Mesothelial cell of epicardium (in vitro differentiated cells): ENCODE results near the gene OVOL2. TPM values are rescaled to one million over a fixed set of nuclear protein-coding genes. Genes with fewer than 3 reads are reported as not detected.
"Not testable (repeated sequence)": the region's sequence is repeated elsewhere in the genome, so short reads cannot be mapped to it uniquely, and the experiment has no call there.

Experiments used
- DNase-seq, 2 experiments: peaks; one replicate each; pipeline ENCODE4 v3.0.0; 2021; ENCODE audit warnings: low spot score in 2 of 2; ENCODE audit not compliant: unreplicated experiment in 2 of 2
- H3K27ac Mint-ChIP-seq: 2 replicates; pipeline ENCODE4 v1.8.0; 2021; ENCODE audit warnings: mixed read lengths
- H3K27me3 Mint-ChIP-seq: 2 replicates; pipeline ENCODE4 v1.8.0; 2021; ENCODE audit warnings: low read depth, mixed read lengths
- H3K36me3 Mint-ChIP-seq: 2 replicates; pipeline ENCODE4 v1.8.0; 2021; ENCODE audit warnings: mixed read lengths
- H3K4me1 Mint-ChIP-seq: 2 replicates; pipeline ENCODE4 v1.8.0; 2021; ENCODE audit warnings: mixed read lengths
- H3K4me3 Mint-ChIP-seq: 2 replicates; pipeline ENCODE4 v1.8.0; 2021; ENCODE audit warnings: mild to moderate bottlenecking, moderate library complexity, mixed read lengths
- H3K9me3 Mint-ChIP-seq: 2 replicates; pipeline ENCODE4 v1.8.0; 2021; ENCODE audit warnings: mixed read lengths
- CTCF ChIP-seq: fragments of 200-600 bp; sonication (generic); IDR thresholded peaks from one replicate; pipeline ENCODE4 v1.5.0; 2021; ENCODE audit warnings: antibody characterized with exemption; ENCODE audit not compliant: unreplicated experiment
- total RNA-seq: library from RNA; stranded (reverse); gene quantifications from 3 replicates; pipeline ENCODE4 v1.2.1, GENCODE V29; 2021

OVOL2 gene
- total RNA-seq, 1 donor from 2014 or later = 7.3 TPM

- Mint-ChIP-seq H3K4me3 (no peak overlapping the region), H3K27me3 (peaks cover 4% of the 10 kb centered on the region), H3K27ac (no peak overlapping the region), H3K36me3 (no peaks in the 10 kb centered on the region), H3K9me3 (no peaks in the 10 kb centered on the region), H3K4me1 (no peaks in the 10 kb centered on the region)
- TF ChIP-seq CTCF = no peak
- DNase-seq = no peak
Measured at GRCh38 chr20:18092890-18093289, 35.2 kb upstream of the OVOL2 start.

GRCh38 chr20:18091623-18092022 lies 33.9 kb upstream of the OVOL2 start:
- no peaks in the 10 kb centered on the region for H3K9me3 Mint-ChIP-seq
- no peaks in the 10 kb centered on the region for H3K36me3 Mint-ChIP-seq
- peaks cover 4% of the 10 kb centered on the region for H3K27me3 Mint-ChIP-seq
- H3K4me1 Mint-ChIP-seq = no peaks in the 10 kb centered on the region
- no peak overlapping the region for H3K27ac Mint-ChIP-seq
- no peak overlapping the region for H3K4me3 Mint-ChIP-seq
- TF ChIP-seq CTCF = no peak
- DNase-seq = no peak

- Mint-ChIP-seq H3K36me3 (no peaks in the 10 kb centered on the region), H3K4me1 (no peaks in the 10 kb centered on the region), H3K9me3 (no peaks in the 10 kb centered on the region), H3K4me3 (no peak overlapping the region), H3K27ac (no peak overlapping the region), H3K27me3 (peaks cover 4% of the 10 kb centered on the region)
- TF ChIP-seq CTCF = no peak
- no peak for DNase-seq
Measured at GRCh38 chr20:18090477-18090876, 32.8 kb upstream of the OVOL2 start.

GRCh38 chr20:18090044-18090443 lies 32.3 kb upstream of the OVOL2 start:
- Mint-ChIP-seq H3K27ac (no peak overlapping the region), H3K4me1 (no peaks in the 10 kb centered on the region), H3K9me3 (no peaks in the 10 kb centered on the region), H3K27me3 (peaks cover 4% of the 10 kb centered on the region), H3K36me3 (no peaks in the 10 kb centered on the region), H3K4me3 (no peak overlapping the region)
- no peak for DNase-seq
- TF ChIP-seq CTCF = no peak

- not testable (repeated sequence) for H3K36me3 Mint-ChIP-seq
Measured at GRCh38 chr20:18088841-18089240, 31.1 kb upstream of the OVOL2 start.

GRCh38 chr20:18088298-18088697 lies 30.6 kb upstream of the OVOL2 start:
- not testable (repeated sequence) for H3K36me3 Mint-ChIP-seq, H3K4me1 Mint-ChIP-seq, H3K27me3 Mint-ChIP-seq, DNase-seq, H3K27ac Mint-ChIP-seq, H3K9me3 Mint-ChIP-seq, H3K4me3 Mint-ChIP-seq

More at GRCh38 chr20:18088841-18089240, 31.1 kb upstream of the OVOL2 start:
- H3K4me3 Mint-ChIP-seq, DNase-seq, H3K4me1 Mint-ChIP-seq, H3K27ac Mint-ChIP-seq, H3K27me3 Mint-ChIP-seq, H3K9me3 Mint-ChIP-seq: not testable (repeated sequence)

- TF ChIP-seq CTCF = no peak
- no peaks in the 10 kb centered on the region for H3K4me1 Mint-ChIP-seq
- DNase-seq = no peak
Measured at GRCh38 chr20:18087054-18087453, 29.3 kb upstream of the OVOL2 start.

GRCh38 chr20:18080836-18081235 lies 23.1 kb upstream of the OVOL2 start:
- H3K4me1 Mint-ChIP-seq, H3K4me3 Mint-ChIP-seq, H3K27me3 Mint-ChIP-seq, H3K9me3 Mint-ChIP-seq, H3K27ac Mint-ChIP-seq, DNase-seq, H3K36me3 Mint-ChIP-seq: not testable (repeated sequence)

More at GRCh38 chr20:18087054-18087453, 29.3 kb upstream of the OVOL2 start:
- H3K4me3 Mint-ChIP-seq = no peak overlapping the region
- no peak overlapping the region for H3K27ac Mint-ChIP-seq
- no peaks in the 10 kb centered on the region for H3K27me3 Mint-ChIP-seq
- H3K36me3 Mint-ChIP-seq = no peaks in the 10 kb centered on the region
- no peaks in the 10 kb centered on the region for H3K9me3 Mint-ChIP-seq
